GM18508 (cell line): ENCODE measurements around the gene ZNF181.
A peak's percentile ranks its signal among the peaks of the same experiment; 100 is the strongest.
"Not testable (repeated sequence)": the region's sequence is repeated elsewhere in the genome, so short reads cannot be mapped to it uniquely, and the experiment has no call there.

Experiments
- ATAC-seq: cut with Tn5 transposase; IDR thresholded peaks from one replicate; pipeline ENCODE4 v1.9.1; 2021; ENCODE audit warnings: moderate number of reproducible peaks; ENCODE audit not compliant: insufficient read depth, unreplicated experiment

Gene ZNF181

DNA sequence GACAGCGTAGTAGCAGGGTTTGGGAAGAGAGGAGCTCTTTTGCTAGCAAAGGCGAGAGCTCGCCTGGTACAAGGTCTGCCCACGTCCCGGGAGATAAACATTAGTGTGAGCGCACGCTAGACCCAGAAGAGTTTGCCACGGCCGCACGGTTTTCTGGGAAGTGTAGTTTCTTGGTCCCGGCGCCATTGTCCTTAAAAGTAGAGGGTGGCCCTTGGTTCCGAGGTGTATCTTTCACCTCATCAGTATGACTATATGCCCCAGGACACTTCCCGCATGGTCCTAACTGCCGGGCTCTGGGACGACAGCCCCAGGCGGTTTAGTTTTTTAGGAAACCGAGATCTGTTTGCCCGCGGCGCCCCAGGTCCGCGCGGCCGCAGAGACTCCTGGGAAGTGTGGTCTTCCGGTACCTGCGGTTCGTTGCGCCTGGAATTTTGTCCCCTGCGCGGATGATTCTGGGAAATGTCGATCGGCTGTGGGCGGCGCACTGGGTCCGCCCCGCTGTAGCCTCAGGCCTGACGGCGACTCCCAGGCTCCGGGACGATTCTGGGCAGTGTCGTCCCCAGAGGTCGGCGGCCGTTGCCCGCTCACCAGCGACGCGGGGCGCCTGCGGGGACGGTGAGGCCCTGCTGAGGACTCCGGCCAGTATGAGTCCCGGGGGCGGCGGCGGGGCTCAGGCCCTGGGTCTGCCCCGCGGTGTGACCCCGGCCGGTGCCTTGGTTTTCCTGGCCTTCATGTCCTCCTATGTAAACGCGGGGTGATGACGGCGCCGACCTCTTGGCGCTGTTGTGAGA, at the start of gene ZNF181:
Gene ZNF181, plus strand, starts transcription at position 498 of the 791 bp plus-strand sequence. CDS start 795 bp downstream, outside the sequence.
- ATAC-seq: peak; percentile 60

- ATAC-seq: not testable (repeated sequence)
Measured at GRCh38 chr19:34685266-34685665, 48.8 kb upstream of the ZNF181 start.

GRCh38 chr19:34686455-34686854, 47.6 kb upstream of the ZNF181 start:
- no peak for ATAC-seq

DNA sequence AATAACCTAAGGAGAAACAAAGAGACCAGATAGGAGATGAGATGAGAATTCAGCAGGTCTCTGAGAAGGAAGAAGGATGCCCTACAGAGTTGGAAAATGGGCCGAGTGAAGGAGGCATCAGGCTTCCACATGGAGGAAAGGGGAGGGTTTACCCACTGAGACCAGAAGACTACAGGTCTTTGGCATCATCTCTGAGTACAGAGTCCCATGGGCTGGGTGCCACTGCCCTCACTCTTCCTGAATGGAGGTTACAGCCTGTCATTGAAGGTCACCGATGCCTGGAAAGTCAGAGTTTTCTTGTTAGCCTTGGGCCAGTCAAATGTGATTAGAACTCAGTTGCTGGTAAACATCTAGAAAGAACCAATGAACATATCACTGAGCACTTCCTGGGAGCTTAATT, 46.7 kb upstream of the ZNF181 start:
- no peak for ATAC-seq

- ATAC-seq: no peak
Measured at GRCh38 chr19:34688592-34688991, 45.5 kb upstream of the ZNF181 start.

DNA sequence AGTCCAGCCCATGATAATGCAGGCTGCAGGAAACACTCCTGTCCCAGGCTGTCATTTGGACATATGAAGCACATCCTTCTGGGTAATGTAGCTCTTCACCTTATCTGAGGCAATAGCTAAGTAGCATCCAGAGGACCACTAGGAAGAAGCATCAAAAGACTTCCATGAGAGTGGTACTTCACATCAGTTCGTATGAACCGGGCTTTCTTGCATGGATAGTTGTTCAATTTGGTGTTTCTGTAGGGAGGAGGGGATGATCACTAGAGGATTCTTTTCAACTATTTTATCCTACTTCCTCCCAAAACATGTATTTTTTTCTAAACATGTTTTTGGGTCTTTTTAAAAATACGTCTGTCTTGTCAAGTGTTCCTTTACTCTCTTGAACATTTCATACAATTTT, 43.7 kb upstream of the ZNF181 start:
- no peak for ATAC-seq

- ATAC-seq: no peak
Measured at GRCh38 chr19:34692549-34692948, 41.5 kb upstream of the ZNF181 start.

GRCh38 chr19:34707661-34708060, 26.4 kb upstream of the ZNF181 start:
- no peak for ATAC-seq

DNA sequence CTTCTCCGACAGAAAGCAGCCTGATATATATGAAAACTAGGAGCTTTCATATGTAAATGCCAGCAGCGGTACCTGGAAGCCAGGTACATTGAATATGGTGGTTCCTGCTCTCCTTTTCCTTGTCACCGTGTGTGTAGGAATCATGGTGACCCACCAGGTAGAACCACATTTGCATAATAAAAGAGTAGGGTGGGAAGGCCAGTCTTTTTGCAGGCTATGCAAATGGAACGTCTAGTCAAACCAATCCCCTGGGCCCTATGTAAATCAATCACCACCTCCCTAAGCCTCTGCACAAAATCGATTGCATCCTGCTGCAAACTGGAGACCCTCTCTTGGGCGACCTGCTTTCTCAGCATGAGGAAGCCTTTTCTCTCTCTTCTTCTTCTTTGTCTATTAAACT, 22.2 kb upstream of the ZNF181 start:
- ATAC-seq: no peak

- ATAC-seq: no peak
Measured at GRCh38 chr19:34712395-34713261, 21.4 kb upstream of the ZNF181 start.

DNA sequence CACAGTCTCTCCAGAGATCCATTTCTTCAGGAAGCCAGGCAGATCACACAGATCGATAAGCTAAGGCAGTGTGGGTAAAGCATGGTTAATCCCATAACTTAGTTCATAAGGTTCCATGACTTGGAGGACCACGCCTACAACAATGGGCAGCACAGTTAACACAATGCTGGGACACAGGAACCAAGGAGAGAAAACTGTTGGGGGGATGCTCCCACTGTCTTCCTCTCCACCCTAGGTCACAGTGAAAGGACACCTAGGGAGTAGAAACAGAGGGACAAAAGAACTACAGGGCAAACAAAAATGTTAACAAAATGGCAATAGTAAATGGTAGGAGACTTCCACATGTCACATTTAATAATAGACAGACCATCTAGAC, 20.8 kb upstream of the ZNF181 start:
- ATAC-seq: no peak

DNA sequence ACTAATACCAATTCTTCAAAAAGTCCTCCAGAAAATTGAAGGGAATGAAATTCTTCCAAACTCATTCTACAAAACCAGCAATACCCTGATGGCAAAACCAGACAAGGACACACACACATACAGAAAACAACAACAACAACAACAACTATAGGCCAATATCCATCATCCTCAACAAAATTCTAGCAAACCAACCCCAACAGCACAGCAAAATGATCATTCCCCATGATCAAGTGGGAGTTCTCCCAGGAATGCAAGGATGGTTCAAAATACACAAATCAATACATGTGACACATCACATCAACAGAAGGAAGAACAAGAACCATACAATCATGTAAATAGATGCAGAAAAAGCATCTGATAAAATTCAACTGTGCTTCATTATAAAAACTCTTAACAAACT, 18.7 kb upstream of the ZNF181 start:
- ATAC-seq: no peak

GRCh38 chr19:34722353-34722752, 11.7 kb upstream of the ZNF181 start:
- no peak for ATAC-seq

GRCh38 chr19:34725400-34725799, 8.6 kb upstream of the ZNF181 start:
- no peak for ATAC-seq

- no peak for ATAC-seq
Measured at GRCh38 chr19:34731019-34731829, 2.8 kb upstream of the ZNF181 start.

GRCh38 chr19:34731964-34732363, 2.1 kb upstream of the ZNF181 start:
- no peak for ATAC-seq

- no peak for ATAC-seq
Measured at GRCh38 chr19:34732612-34733211, 1.3 kb upstream of the ZNF181 start.

- peak; percentile 15 for ATAC-seq
Measured at GRCh38 chr19:34733266-34733745, 737 bp upstream of the ZNF181 start.

GRCh38 chr19:34734537-34735103, 577 bp downstream of the ZNF181 start:
- peak; percentile 31 for ATAC-seq
